ENCODE measurements around the gene ARL8A.
"Not testable (repeated sequence)": the region's sequence is repeated elsewhere in the genome, so short reads cannot be mapped to it uniquely, and the experiment has no call there.

ARL8A gene

GRCh38 chr1:202144402-202145067, at the start of gene ARL8A:
Gene ARL8A, minus strand, starts transcription at chr1:202144737. Its CDS starts 165 bp downstream, at chr1:202144572.
- peak; percentile 55 for DNase-seq (ENCODE audit: low spot score)

GRCh38 chr1:202194328-202194648, 49.8 kb upstream of the ARL8A start:
- DNase-seq (ENCODE audit: low spot score): no peak

- no peak for DNase-seq (ENCODE audit: low spot score)
These were observed 49.2 kb upstream of the ARL8A start, which contains the start of gene LGR6 for GRCh38 chr1:202193614-202194327. Gene LGR6, plus strand, starts transcription at chr1:202193799. Its CDS starts 191 bp downstream, at chr1:202193990.

GRCh38 chr1:202192770-202193613, 48.5 kb upstream of the ARL8A start:
- DNase-seq (ENCODE audit: low spot score): peak; percentile 38

GRCh38 chr1:202191391-202191790, 46.9 kb upstream of the ARL8A start:
- DNase-seq (ENCODE audit: low spot score): not testable (repeated sequence)

GRCh38 chr1:202189918-202190715, 45.6 kb upstream of the ARL8A start:
- DNase-seq (ENCODE audit: low spot score): no peak

GRCh38 chr1:202189001-202189790, 44.7 kb upstream of the ARL8A start:
- peak; percentile 73 for DNase-seq (ENCODE audit: low spot score)

GRCh38 chr1:202187697-202188407, 43.3 kb upstream of the ARL8A start:
- DNase-seq (ENCODE audit: low spot score): no peak

- no peak for DNase-seq (ENCODE audit: low spot score)
These were observed 42.6 kb upstream of the ARL8A start for GRCh38 chr1:202187041-202187671.

- no peak for DNase-seq (ENCODE audit: low spot score)
These were observed 41.8 kb upstream of the ARL8A start for GRCh38 chr1:202186327-202186726.

GRCh38 chr1:202184750-202185460, 40.4 kb upstream of the ARL8A start:
- peak; percentile 78 for DNase-seq (ENCODE audit: low spot score)

GRCh38 chr1:202182040-202182877, 37.7 kb upstream of the ARL8A start:
- DNase-seq (ENCODE audit: low spot score): no peak

- DNase-seq (ENCODE audit: low spot score): no peak
These were observed 37.0 kb upstream of the ARL8A start for GRCh38 chr1:202181586-202181985.

GRCh38 chr1:202180751-202181139, 36.2 kb upstream of the ARL8A start:
- not testable (repeated sequence) for DNase-seq (ENCODE audit: low spot score)

- no peak for DNase-seq (ENCODE audit: low spot score)
These were observed 35.6 kb upstream of the ARL8A start for GRCh38 chr1:202179828-202180750.

- DNase-seq (ENCODE audit: low spot score): no peak
These were observed 32.7 kb upstream of the ARL8A start for GRCh38 chr1:202176949-202177927.
